Tibial nerve (tissue), 4 donors: ENCODE results near the gene PHLDB3. TPM values are rescaled to one million over a fixed set of nuclear protein-coding genes. Genes with fewer than 3 reads are reported as not detected.

Experiments
- DNase-seq, 2 donors: peaks; one replicate each; pipeline ENCODE4 v3.0.0-alpha.2; 2019; ENCODE audit warnings: low spot score in 2 of 2
- H3K27ac ChIP-seq, 4 donors: fragments of 200-600 bp; sonication (generic) in 3 of 4; one replicate each; pipeline ENCODE4 v1.5.1; 2017 to 2019; ENCODE audit warnings: mild to moderate bottlenecking in 1 of 4
- H3K27me3 ChIP-seq, 2 donors: fragments of 200-600 bp; sonication (generic) in 1 of 2; one replicate each; pipeline versions ENCODE4 v1.5.1 to v1.6.0; 2017 to 2019
- H3K36me3 ChIP-seq, 3 donors: fragments of 200-600 bp; sonication (generic); one replicate each; pipeline ENCODE4 v1.5.1; 2018 to 2019
- H3K4me1 ChIP-seq, 4 donors: fragments of 200-600 bp; sonication (generic) in 3 of 4; one replicate each; pipeline ENCODE4 v1.5.1; 2017 to 2019
- H3K4me3 ChIP-seq, 4 donors: fragments of 200-600 bp; sonication (generic) in 3 of 4; one replicate each; pipeline ENCODE4 v1.5.1; 2017 to 2019; ENCODE audit warnings: mild to moderate bottlenecking in 1 of 4, moderate library complexity in 1 of 4
- H3K9me3 ChIP-seq, 4 donors: fragments of 200-600 bp; sonication (generic) in 3 of 4; one replicate each; pipeline ENCODE4 v1.5.1; 2017 to 2019
- CTCF ChIP-seq, 5 experiments: fragments of 200-600 bp in 3 of 5; fragments of 450-650 bp in 2 of 5; sonication (generic) in 3 of 5; IDR thresholded peaks; one replicate each; pipeline ENCODE4 v1.5.1; 2016 to 2019; ENCODE audit warnings: antibody characterized with exemption in 5 of 5, mild to moderate bottlenecking in 3 of 5, moderate library complexity in 2 of 5
- EP300 ChIP-seq, 2 donors: sonication (generic); formaldehyde crosslinking; IDR thresholded peaks; one replicate each; pipeline ENCODE4 v1.6.1; 2017; ENCODE audit warnings: antibody characterized with exemption in 2 of 2, mild to moderate bottlenecking in 1 of 2
- POLR2A ChIP-seq, 2 donors: fragments of 450-650 bp; IDR thresholded peaks; one replicate each; pipeline ENCODE4 v1.6.1; 2017; ENCODE audit warnings: antibody characterized with exemption in 2 of 2, mild to moderate bottlenecking in 2 of 2, moderate library complexity in 2 of 2
- WGBS, 2 donors: methylation state at CpG; one replicate each; pipeline ENCODE4 v1.1.5; 2018; 5-methylcytosine and 5-hydroxymethylcytosine counted together
- total RNA-seq, 4 donors: library from RNA; depleted of rRNA; stranded (reverse); fragments of >200 nt; gene quantifications; one replicate each; pipeline ENCODE4 v1.1.0, GENCODE V29; 2016

PHLDB3 gene
- total RNA-seq, 4 donors from 2014 or later, result 9.8 to 25.5 (median 16.3) TPM

- Histone ChIP-seq H3K36me3 (peaks cover 2 to 56% (median 4%) of the 10 kb centered on the region in 3 donors), H3K9me3 (no peaks in the 10 kb centered on the region)
- DNase-seq, result no peak
Observed at GRCh38 chr19:43498233-43498842, 6.2 kb downstream of the PHLDB3 start.

GRCh38 chr19:43496960-43497359 is 7.6 kb downstream of the PHLDB3 start:
- Histone ChIP-seq H3K4me1 (peaks cover 0 to 5% (median 0%) of the 10 kb centered on the region in 4 donors), H3K27me3 (no peaks in the 10 kb centered on the region), H3K36me3 (peaks cover 2 to 62% (median 4%) of the 10 kb centered on the region in 3 donors), H3K9me3 (no peaks in the 10 kb centered on the region), H3K27ac (no peak overlapping the region), H3K4me3 (no peak overlapping the region)
- TF ChIP-seq EP300 (IDR thresholded peaks at IDR 0.05) (no peak), CTCF (IDR thresholded peaks at IDR 0.05) (no peak), POLR2A (IDR thresholded peaks at IDR 0.05) (no peak)
- 93 to 94% methylated on average over 6 to 7 of the region's 7 CpGs for WGBS, 2 donors
- no peak for DNase-seq

More at GRCh38 chr19:43498233-43498842, 6.2 kb downstream of the PHLDB3 start:
- Histone ChIP-seq H3K4me1 (peaks cover 0 to 19% (median 4%) of the 10 kb centered on the region in 4 donors), H3K4me3 (no peak overlapping the region), H3K27ac (no peak overlapping the region), H3K27me3 (no peaks in the 10 kb centered on the region)
- 57 to 61% methylated on average over 5 of the region's 5 CpGs for WGBS, 2 donors
- TF ChIP-seq POLR2A (IDR thresholded peaks at IDR 0.05) (no peak), CTCF (IDR thresholded peaks at IDR 0.05) (no peak), EP300 (IDR thresholded peaks at IDR 0.05) (no peak)

GRCh38 chr19:43495082-43495481 is 9.5 kb downstream of the PHLDB3 start:
- H3K36me3 ChIP-seq, result peaks cover 0 to 64% (median 2%) of the 10 kb centered on the region in 3 donors
- no peaks in the 10 kb centered on the region for H3K9me3 ChIP-seq
- no peak for DNase-seq
- no peaks in the 10 kb centered on the region for H3K27me3 ChIP-seq
- no peak overlapping the region for H3K27ac ChIP-seq
- H3K4me1 ChIP-seq, result no peaks in the 10 kb centered on the region
- H3K4me3 ChIP-seq, result no peak overlapping the region
- no peak for TF ChIP-seq EP300 (IDR thresholded peaks at IDR 0.05)
- TF ChIP-seq CTCF (IDR thresholded peaks at IDR 0.05), result no peak
- TF ChIP-seq POLR2A (IDR thresholded peaks at IDR 0.05), result no peak
- 79 to 84% methylated on average over 7 of the region's 8 CpGs for WGBS, 2 donors

- WGBS, 2 donors, result 88 to 94% methylated on average over 5 of the region's 5 CpGs
- H3K9me3 ChIP-seq, result no peaks in the 10 kb centered on the region
Observed at GRCh38 chr19:43490759-43491158, 13.8 kb downstream of the PHLDB3 start.

More at GRCh38 chr19:43490759-43491158, 13.8 kb downstream of the PHLDB3 start:
- Histone ChIP-seq H3K27me3 (no peaks in the 10 kb centered on the region), H3K36me3 (peaks cover 0 to 46% (median 0%) of the 10 kb centered on the region in 3 donors), H3K4me1 (no peaks in the 10 kb centered on the region), H3K4me3 (no peak overlapping the region), H3K27ac (no peak overlapping the region)
- no peak for DNase-seq
- TF ChIP-seq POLR2A (IDR thresholded peaks at IDR 0.05), result no peak
- TF ChIP-seq CTCF (IDR thresholded peaks at IDR 0.05), result no peak
- no peak for TF ChIP-seq EP300 (IDR thresholded peaks at IDR 0.05)
